GM12865 (cell line): ENCODE results near the gene TENM3.

ENCODE experiments used
- DNase-seq: peaks from one replicate; pipeline ENCODE4 v3.0.0; 2010; ENCODE audit warnings: low read depth
- H3K4me3 ChIP-seq: 2 replicates; pipeline ENCODE4 v1.5.1; 2011; ENCODE audit warnings: mild to moderate bottlenecking, low read depth, low read length, control low read depth
- CTCF ChIP-seq: IDR thresholded peaks from 2 replicates; pipeline ENCODE4 v1.5.1; 2011; ENCODE audit warnings: low read length, control low read depth, low read depth, inconsistent platforms; ENCODE audit not compliant: insufficient read depth; ENCODE audit errors: missing control alignments

Gene TENM3

GRCh38 chr4:182496408-182496807 is 253.2 kb downstream of the TENM3 start:
- no peak for DNase-seq
- H3K4me3 ChIP-seq, result no peak overlapping the region

DNA sequence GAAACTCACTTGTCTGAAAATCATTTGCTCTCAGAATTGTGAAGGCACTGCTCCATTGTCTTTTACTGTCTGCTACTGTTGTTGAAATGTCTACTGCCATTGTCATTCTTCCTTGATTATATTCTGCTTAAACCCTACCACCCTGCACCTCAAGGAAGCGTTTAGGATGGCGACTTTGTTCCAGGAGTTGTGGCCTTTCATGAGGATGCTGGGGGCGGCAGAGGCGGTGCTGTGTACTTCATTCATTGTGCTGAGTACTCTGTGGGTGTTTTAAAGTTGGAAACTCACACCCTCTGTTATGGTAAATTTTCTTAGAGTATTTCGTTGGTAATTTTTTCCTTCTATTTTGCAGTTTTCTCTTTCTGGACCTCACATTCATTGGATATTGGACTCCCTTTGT is 258.9 kb downstream of the TENM3 start:
- DNase-seq, result no peak
- TF ChIP-seq CTCF, result no peak

More at GRCh38 chr4:182496408-182496807, 253.2 kb downstream of the TENM3 start:
- no peak for TF ChIP-seq CTCF

GRCh38 chr4:182504463-182504862 is 261.3 kb downstream of the TENM3 start:
- no peak for TF ChIP-seq CTCF
- H3K4me3 ChIP-seq, result no peak overlapping the region
- no peak for DNase-seq

More for the DNA sequence above, 258.9 kb downstream of the TENM3 start:
- H3K4me3 ChIP-seq, result no peak overlapping the region

DNA sequence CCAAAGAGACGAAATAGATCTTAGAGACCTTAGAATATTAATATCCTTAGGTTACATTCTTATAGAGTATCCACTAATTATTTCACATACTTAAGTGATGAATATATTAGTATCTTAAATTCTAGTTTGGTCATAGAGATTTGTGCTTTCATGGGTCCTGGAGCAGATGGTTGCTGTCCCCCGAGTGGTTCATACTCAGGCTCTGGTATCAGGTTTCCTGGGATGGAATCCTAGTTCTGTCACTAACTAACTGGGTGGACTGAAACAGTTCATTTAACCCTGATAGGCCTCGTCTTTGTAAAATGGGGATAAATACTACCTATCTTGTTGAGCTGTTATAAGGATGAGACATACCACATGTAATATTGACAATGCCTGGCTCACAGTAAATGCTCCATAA is 264.6 kb downstream of the TENM3 start:
- TF ChIP-seq CTCF, result no peak
- DNase-seq, result no peak
- H3K4me3 ChIP-seq, result no peak overlapping the region

DNA sequence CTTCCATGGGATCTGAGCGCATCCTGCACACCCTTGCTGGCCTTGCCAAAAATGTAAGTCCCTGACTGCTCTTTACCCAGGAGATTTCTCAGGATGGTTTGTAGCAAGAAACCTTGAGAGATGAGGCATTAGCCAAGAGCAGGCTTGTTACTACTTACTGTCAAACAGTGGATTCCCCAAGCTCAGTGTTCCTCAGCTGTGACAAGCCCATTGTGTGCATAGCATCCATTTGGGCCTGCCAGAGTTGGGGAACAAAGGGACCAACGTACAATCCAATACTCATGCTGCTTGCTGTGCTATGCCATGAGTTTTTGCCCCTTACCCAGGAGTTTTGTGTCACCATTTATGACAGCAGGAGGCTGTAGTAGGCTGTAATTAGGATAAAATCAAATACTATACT is 267.6 kb downstream of the TENM3 start:
- H3K4me3 ChIP-seq, result no peak overlapping the region
- TF ChIP-seq CTCF, result no peak
- DNase-seq, result no peak

- no peak for TF ChIP-seq CTCF
- H3K4me3 ChIP-seq, result no peak overlapping the region
- DNase-seq, result no peak
Observed at GRCh38 chr4:182513587-182514291, 270.5 kb downstream of the TENM3 start.

GRCh38 chr4:182518421-182518820 is 275.2 kb downstream of the TENM3 start:
- no peak for TF ChIP-seq CTCF
- DNase-seq, result peak; percentile 28
- no peak overlapping the region for H3K4me3 ChIP-seq
